Kidney epithelial cell (primary cell): ENCODE data around the gene INO80. TPM values are rescaled to one million over a fixed set of nuclear protein-coding genes. Genes with fewer than 3 reads are reported as not detected.

Experiments used
- DNase-seq: peaks from one replicate; pipeline ENCODE4 v3.0.0-alpha.2; 2010; ENCODE audit warnings: low read depth
- H3K27me3 ChIP-seq: 2 replicates; pipeline ENCODE4 v1.6.0; 2011; ENCODE audit warnings: low read length; ENCODE audit not compliant: control insufficient read depth, insufficient read depth
- H3K36me3 ChIP-seq: 2 replicates; pipeline ENCODE4 v1.5.1; 2011; ENCODE audit warnings: low read length; ENCODE audit not compliant: control insufficient read depth, insufficient read depth
- H3K4me3 ChIP-seq: 2 replicates; pipeline ENCODE4 v1.5.1; 2011; ENCODE audit warnings: low read depth, mild to moderate bottlenecking, control low read depth, low read length
- CTCF ChIP-seq: IDR thresholded peaks from 2 replicates; pipeline ENCODE4 v1.5.1; 2011; ENCODE audit warnings: mild to moderate bottlenecking, moderate library complexity, low read length, control low read depth, inconsistent platforms; ENCODE audit not compliant: insufficient read depth, poor library complexity, severe bottlenecking
- total RNA-seq: library from RNA; depleted of rRNA; stranded (reverse); fragments of >200 nt; gene quantifications from 2 replicates; pipeline ENCODE4 v1.2.3, GENCODE V29; 2015

INO80 gene
- total RNA-seq, 1 donor from 2014 or later = 26.7 TPM

DNA sequence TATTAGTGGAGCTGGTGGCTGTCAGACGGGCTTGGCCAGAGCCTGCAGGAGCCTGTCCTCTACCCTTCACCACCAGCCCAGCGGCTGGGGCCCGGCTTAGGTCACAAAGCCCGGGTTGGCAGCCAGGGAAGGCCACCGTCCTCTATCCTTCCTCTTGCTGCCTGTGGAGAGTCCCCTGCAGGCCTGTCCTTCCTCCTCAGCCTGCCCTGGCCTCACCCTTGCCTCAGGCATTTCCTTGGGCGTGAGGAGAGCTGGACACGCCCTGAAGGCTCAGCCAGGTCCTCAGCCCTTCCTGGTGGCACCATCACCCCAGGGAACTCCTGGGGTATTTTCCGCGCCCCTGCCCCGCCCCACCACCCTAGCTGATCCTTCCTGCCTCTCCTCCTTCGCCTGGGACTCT is 155.2 kb downstream of the INO80 start:
- DNase-seq = no peak
- Histone ChIP-seq H3K36me3 (peaks cover 2% of the 10 kb centered on the region), H3K27me3 (no peaks in the 10 kb centered on the region), H3K4me3 (no peak overlapping the region)
- TF ChIP-seq CTCF = no peak

- Histone ChIP-seq H3K36me3 (peaks cover 2% of the 10 kb centered on the region), H3K4me3 (no peak overlapping the region), H3K27me3 (no peaks in the 10 kb centered on the region)
- no peak for TF ChIP-seq CTCF
- DNase-seq = no peak
Observed at GRCh38 chr15:40960151-40960885, 155.8 kb downstream of the INO80 start.

DNA sequence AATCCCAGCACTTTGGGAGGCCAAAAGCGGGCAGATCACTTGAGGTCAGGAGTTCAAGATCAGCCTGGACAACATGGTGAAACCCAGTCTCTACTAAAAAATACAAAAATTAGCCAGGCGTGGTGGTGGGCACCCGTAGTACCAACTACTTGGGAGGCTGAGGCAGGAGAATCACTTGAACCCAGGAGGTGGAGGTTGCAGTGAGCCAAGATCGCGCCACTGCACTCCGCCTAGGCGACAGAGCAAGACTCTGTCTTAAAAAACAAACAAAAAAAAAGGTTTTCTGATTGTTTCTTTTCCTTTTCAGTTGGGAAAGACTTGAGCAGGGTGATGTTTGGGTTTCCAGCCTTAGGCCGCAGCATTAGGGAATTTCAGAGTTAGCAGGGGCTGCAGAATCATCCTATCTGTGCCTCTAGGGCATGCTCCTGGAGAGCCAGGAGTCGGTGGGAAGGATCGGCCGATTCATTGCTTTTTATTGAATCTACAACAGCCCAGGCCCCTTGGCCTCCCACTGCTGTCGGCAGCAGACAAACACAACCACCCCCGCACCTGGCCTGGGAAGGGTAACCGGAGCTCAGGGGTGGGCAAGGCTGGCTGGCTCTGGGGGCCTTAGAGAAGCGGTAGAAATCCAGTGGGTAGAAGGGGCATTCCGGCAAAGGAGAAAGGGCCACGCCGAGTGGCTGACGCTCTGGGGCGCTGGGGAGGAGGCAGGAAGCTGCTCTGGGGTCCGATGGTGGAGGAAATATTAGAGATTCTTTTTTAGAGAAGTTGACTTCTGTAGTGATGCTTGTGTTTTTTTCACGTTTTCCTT is 156.5 kb downstream of the INO80 start:
- DNase-seq = no peak
- Histone ChIP-seq H3K4me3 (no peak overlapping the region), H3K27me3 (no peaks in the 10 kb centered on the region), H3K36me3 (peaks cover 2% of the 10 kb centered on the region)
- no peak for TF ChIP-seq CTCF

GRCh38 chr15:40958723-40959122 is 157.4 kb downstream of the INO80 start:
- Histone ChIP-seq H3K36me3 (peaks cover 2% of the 10 kb centered on the region), H3K27me3 (no peaks in the 10 kb centered on the region), H3K4me3 (no peak overlapping the region)
- TF ChIP-seq CTCF = no peak
- DNase-seq = no peak

DNA sequence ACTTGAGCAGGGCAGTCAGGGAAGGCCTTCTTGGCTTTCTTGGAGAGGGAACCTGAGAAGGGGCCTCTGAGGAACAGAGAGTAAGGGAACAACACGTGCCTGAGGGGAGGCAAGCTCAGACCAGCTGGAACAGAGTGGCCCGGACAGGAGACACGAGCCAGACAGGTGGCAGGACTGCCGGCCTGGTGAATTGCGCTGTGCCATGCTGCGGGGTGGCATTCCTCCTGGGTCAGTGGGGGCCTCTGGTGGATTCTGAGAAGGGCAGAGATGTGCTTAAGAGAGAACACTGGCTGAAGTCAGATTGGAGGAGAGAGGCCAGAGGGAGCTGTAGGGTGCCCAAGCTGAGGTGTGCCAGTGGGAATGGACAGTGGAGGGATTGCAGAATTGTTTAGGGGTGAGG is 157.9 kb downstream of the INO80 start:
- H3K36me3 ChIP-seq = peaks cover 2% of the 10 kb centered on the region
- TF ChIP-seq CTCF = no peak
- no peaks in the 10 kb centered on the region for H3K27me3 ChIP-seq
- no peak overlapping the region for H3K4me3 ChIP-seq
- DNase-seq = no peak

DNA sequence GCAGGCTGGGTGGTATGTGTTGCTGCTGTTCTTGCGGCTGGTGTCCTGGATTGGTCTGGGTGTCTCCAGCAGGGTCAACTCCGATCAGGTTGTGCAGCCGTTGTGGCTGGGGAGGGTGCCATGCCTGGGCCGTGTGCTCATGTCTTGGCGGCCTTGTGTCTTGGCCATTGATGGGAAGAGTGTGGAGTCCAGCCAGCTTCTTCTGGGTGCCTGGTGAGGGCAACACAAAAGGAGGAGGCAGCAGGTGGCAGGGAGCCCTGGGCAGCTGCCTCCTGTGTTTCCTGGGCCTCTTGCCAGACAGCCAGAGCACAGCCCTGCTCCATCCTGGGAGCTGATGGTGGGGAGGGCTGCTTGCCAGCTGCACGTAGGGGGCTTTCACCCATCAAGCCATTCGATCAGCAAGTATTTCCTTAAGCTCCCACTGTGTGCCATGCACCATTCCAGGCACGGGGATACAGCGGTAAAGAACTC is 158.5 kb downstream of the INO80 start:
- no peak for TF ChIP-seq CTCF
- H3K36me3 ChIP-seq = peaks cover 2% of the 10 kb centered on the region
- no peak for DNase-seq
- H3K27me3 ChIP-seq = no peaks in the 10 kb centered on the region
- no peak overlapping the region for H3K4me3 ChIP-seq
